IMR-90 (cell line): Measurements from ENCODE around the gene LRRC4C.

Experiments used
- CEBPB ChIP-seq: IDR thresholded peaks from 2 replicates; pipeline ENCODE4 v1.6.1; 2012; ENCODE audit warnings: low read depth, low read length, improper control_type of control experiment
- FOS ChIP-seq: fragments of 150-350 bp; IDR thresholded peaks from 2 replicates; pipeline ENCODE4 v1.6.1; 2016; ENCODE audit warnings: low read depth, low read length
- MAFK ChIP-seq: IDR thresholded peaks from 2 replicates; pipeline ENCODE4 v1.6.1; 2012; ENCODE audit warnings: low read depth, low read length, improper control_type of control experiment
- MAZ ChIP-seq: IDR thresholded peaks from 2 replicates; pipeline ENCODE4 v1.6.1; 2012; ENCODE audit warnings: low read depth, mild to moderate bottlenecking, low read length, improper control_type of control experiment, moderate library complexity, borderline replicate concordance
- MXI1 ChIP-seq: IDR thresholded peaks from 2 replicates; pipeline ENCODE4 v1.6.1; 2012; ENCODE audit warnings: low read depth, mild to moderate bottlenecking, low read length, moderate library complexity, borderline replicate concordance
- POLR2A ChIP-seq: IDR thresholded peaks from 2 replicates; pipeline ENCODE4 v1.6.1; 2012; ENCODE audit warnings: mild to moderate bottlenecking, low read depth, low read length
- RAD21 ChIP-seq: IDR thresholded peaks from 2 replicates; pipeline ENCODE4 v1.6.1; 2012; ENCODE audit warnings: low read length, improper control_type of control experiment
- RCOR1 ChIP-seq: IDR thresholded peaks from 2 replicates; pipeline ENCODE4 v1.6.1; 2012; ENCODE audit warnings: mild to moderate bottlenecking, low read length, improper control_type of control experiment; ENCODE audit not compliant: insufficient replicate concordance
- RFX5 ChIP-seq: IDR thresholded peaks from 2 replicates; pipeline ENCODE4 v1.8.0; 2012; ENCODE audit warnings: low read depth, mild to moderate bottlenecking, low read length, moderate library complexity
- USF2 ChIP-seq: fragments of 150-350 bp; IDR thresholded peaks from 2 replicates; pipeline ENCODE4 v1.6.1; 2017; ENCODE audit warnings: mild to moderate bottlenecking, antibody characterized with exemption, low read length, low read depth
- TF ChIP-seq, protein P1 (sequence below): conservative IDR thresholded peaks from 2 replicates; pipeline ENCODE4 v1.5.1; 2012; ENCODE audit warnings: mild to moderate bottlenecking, low read depth, low read length, improper control_type of control experiment
- TF ChIP-seq, protein P2 (sequence below): fragments of 150-350 bp; IDR thresholded peaks from 2 replicates; pipeline ENCODE4 v1.6.1; 2016; ENCODE audit warnings: low read depth, mild to moderate bottlenecking, low read length, moderate library complexity, borderline replicate concordance

GRCh38 chr11:40166892-40167291, 1292.6 kb downstream of the LRRC4C start:
- TF ChIP-seq RCOR1, result no peak
- TF ChIP-seq, protein P1, sequence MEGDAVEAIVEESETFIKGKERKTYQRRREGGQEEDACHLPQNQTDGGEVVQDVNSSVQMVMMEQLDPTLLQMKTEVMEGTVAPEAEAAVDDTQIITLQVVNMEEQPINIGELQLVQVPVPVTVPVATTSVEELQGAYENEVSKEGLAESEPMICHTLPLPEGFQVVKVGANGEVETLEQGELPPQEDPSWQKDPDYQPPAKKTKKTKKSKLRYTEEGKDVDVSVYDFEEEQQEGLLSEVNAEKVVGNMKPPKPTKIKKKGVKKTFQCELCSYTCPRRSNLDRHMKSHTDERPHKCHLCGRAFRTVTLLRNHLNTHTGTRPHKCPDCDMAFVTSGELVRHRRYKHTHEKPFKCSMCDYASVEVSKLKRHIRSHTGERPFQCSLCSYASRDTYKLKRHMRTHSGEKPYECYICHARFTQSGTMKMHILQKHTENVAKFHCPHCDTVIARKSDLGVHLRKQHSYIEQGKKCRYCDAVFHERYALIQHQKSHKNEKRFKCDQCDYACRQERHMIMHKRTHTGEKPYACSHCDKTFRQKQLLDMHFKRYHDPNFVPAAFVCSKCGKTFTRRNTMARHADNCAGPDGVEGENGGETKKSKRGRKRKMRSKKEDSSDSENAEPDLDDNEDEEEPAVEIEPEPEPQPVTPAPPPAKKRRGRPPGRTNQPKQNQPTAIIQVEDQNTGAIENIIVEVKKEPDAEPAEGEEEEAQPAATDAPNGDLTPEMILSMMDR, result no peak
- no peak for TF ChIP-seq POLR2A
- no peak for TF ChIP-seq MAFK
- TF ChIP-seq USF2, result no peak
- no peak for TF ChIP-seq RAD21
- TF ChIP-seq RFX5, result no peak
- no peak for TF ChIP-seq FOS
- no peak for TF ChIP-seq CEBPB
- TF ChIP-seq MAZ, result no peak
- TF ChIP-seq MXI1, result no peak
- TF ChIP-seq, protein P2, sequence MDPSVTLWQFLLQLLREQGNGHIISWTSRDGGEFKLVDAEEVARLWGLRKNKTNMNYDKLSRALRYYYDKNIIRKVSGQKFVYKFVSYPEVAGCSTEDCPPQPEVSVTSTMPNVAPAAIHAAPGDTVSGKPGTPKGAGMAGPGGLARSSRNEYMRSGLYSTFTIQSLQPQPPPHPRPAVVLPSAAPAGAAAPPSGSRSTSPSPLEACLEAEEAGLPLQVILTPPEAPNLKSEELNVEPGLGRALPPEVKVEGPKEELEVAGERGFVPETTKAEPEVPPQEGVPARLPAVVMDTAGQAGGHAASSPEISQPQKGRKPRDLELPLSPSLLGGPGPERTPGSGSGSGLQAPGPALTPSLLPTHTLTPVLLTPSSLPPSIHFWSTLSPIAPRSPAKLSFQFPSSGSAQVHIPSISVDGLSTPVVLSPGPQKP, result no peak
